HG03521 (cell line): ENCODE data around the gene MMP17.

Experiments
- ATAC-seq: cut with Tn5 transposase; IDR thresholded peaks from one replicate; pipeline ENCODE4 v1.9.1; 2021; ENCODE audit warnings: mild to moderate bottlenecking, moderate library complexity; ENCODE audit not compliant: unreplicated experiment

Gene MMP17

GRCh38 chr12:131847456-131847855 lies 19.3 kb downstream of the MMP17 start:
- ATAC-seq = no peak

DNA sequence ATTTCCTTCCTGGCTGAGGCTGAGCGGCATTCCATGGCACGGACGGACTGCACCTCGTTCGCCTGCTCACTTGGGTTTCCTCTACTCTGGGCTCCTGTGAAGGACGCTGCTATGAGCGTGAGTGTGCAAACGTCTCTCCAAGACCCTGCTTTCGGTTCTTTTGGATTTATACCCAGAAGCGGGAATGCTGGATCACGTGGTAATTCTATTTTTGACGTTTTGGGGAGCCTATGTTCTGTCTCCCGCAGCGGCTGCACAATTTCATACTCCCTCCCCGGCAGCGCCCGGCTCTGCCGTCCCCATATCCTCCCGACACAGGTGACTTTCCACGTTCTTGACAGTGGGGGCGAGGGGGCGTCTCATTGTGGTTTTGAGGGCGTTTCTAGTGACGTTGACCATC lies 20.6 kb downstream of the MMP17 start:
- ATAC-seq = no peak

GRCh38 chr12:131849700-131850553 lies 21.7 kb downstream of the MMP17 start:
- no peak for ATAC-seq

DNA sequence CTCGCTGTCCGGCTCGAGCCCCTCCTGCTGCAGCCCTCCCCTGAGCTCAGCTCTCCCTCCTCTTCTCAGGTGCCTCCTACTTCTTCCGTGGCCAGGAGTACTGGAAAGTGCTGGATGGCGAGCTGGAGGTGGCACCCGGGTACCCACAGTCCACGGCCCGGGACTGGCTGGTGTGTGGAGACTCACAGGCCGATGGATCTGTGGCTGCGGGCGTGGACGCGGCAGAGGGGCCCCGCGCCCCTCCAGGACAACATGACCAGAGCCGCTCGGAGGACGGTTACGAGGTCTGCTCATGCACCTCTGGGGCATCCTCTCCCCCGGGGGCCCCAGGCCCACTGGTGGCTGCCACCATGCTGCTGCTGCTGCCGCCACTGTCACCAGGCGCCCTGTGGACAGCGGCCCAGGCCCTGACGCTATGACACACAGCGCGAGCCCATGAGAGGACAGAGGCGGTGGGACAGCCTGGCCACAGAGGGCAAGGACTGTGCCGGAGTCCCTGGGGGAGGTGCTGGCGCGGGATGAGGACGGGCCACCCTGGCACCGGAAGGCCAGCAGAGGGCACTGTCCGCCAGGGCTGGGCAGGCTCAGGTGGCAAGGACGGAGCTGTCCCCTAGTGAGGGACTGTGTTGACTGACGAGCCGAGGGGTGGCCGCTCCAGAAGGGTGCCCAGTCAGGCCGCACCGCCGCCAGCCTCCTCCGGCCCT lies 22.8 kb downstream of the MMP17 start:
- no peak for ATAC-seq

DNA sequence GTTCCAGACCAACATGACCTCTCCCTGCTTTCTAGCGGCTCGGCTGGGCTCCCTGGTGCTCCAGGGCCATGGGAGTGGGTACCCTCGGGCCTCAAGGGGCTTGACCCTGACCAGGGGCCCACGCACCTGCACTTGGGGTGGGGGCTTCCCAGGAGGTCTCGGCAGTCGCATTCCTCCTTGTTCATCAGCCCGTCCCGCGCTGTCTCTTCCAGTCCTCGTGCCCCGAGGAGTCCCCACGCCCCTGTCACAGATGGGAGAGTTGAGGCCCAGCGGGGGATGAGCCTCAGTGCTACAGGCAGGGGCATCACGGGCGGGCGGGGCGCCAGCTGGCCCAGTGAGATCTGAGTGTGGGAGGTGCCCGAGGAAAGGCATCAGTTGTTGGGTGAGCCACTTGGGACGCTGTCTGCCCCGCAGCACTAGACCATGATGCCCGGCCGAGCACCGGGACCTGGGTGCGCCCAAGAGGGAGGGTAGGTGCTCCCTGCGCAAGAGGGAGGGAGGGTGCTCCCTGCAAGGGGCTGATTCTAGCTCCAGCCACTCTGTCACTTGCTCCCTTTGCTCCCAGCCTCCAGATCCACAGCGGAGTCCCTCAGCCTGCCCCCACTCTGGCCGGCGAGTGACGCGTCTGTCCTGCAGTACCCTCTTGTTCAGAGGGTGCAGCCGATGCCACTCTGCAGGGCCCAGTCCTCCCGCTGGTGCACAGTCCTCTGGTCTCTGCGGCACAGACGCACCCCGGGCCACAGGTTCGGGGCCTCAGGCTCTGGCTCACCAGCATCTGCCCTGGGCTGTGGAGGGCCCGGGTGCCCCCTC lies 23.8 kb downstream of the MMP17 start:
- ATAC-seq = no peak

- ATAC-seq = no peak
These were observed 24.5 kb downstream of the MMP17 start for GRCh38 chr12:131852551-131853299.

- ATAC-seq = no peak
These were observed 25.9 kb downstream of the MMP17 start for GRCh38 chr12:131853832-131854797.

- no peak for ATAC-seq
These were observed 26.8 kb downstream of the MMP17 start for GRCh38 chr12:131854861-131855476.

DNA sequence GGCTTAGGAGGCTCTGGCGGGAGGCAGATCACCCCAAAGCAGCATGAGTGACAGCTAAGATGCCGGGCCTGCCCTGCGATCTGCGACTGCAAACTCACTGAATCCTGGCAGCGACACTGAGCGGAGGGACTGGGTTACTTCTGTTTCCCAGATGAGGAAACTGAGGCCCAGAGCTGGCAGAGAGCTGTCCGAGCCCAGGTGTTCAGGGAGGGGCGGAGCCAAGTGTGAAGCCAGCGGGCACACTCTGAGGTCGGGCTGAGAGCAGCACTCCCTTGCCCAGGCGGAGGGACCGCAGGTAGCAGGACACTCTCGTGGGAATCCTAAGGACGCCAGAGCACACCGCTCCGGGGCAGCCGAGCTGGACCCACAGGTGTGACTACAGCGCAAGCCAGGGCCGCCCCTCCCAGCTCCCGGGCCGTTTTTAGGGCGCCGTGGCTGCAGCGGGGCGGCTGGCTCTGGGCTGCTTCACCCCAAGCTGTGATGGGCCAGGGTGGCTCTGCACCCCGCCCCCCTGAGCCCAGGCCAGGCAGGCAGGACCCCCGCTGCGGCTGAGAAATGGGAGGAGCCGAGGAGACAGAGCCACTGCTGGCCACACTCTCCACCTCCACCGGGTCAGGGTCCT lies 27.4 kb downstream of the MMP17 start:
- ATAC-seq = no peak

- ATAC-seq = no peak
These were observed 28.3 kb downstream of the MMP17 start for GRCh38 chr12:131856366-131857097.

- no peak for ATAC-seq
These were observed 30.0 kb downstream of the MMP17 start for GRCh38 chr12:131857908-131858850.

DNA sequence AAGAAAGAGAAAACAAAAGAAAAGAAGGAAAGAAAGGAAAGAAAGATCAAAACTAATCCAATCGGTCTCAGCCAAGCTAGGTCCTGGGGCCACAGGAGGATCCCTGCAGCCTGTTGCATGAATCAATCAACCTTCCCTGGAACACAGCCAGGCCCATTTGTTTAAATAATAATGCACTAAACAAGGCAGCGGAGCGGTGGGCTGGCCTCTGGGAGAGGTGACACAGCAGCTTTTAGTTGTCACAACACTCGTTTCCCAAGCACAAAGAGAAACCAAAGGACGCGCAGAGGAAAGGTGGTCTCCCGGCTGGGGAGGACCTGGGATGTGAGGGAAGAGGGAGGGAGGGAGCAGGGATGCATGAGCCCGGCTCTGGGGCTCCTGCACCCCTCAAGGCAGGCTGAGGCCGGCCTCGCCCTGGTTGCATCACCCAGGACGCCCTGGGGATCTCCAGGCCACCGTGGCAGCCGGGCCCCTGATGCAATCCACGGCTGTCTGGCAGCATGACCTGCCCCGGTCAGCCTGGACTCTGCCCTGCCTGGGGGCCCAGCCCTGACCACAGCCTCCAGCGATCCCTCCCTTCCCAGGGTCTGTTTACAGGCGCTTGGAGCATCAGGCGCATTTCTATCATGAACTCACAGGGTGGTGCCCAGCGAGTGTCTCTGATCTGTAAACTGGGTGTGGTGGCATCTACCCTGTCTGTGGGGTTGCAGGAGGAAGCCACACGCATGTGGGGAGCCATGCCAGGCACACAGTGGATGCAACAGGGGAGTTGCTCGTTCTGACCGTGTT lies 32.5 kb downstream of the MMP17 start:
- no peak for ATAC-seq

DNA sequence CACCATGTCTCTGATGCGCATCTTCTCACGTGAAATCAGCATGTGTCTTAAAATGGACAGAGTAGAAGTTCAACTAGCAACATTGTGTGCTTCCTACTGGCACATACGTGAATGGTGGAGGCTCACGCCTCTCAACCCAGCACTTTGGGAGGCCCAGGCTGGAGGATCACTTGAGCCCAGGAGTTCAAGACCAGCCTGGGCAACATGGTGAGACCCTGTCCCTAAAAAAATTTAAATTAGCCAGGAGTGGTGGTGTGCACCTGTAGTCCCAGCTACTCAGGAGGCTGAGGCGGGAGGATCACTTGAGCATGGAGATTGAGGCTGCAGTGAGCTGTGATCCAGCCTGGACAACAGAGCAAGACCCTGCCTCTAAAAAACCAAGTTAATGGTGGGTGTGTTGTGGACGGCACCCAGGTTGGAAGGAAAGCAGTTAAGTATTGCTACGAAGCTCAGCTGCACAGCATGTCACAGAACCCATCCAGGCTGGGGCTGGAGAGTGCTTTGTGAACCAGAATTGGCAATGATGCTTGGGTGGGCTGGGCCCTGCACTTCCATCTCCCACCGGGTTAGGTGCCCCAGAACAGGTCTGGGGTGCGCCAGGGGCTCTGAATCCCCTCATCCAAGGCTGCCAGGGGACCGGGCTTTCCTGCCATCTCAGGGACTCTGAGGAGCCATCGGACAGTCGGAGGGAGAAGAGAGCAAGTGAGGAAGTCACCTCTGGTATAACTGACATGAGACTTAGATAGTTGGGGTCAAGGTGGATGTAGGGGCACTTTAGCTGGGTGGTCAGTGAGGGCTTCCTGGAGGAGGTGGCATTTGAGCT lies 33.3 kb downstream of the MMP17 start:
- no peak for ATAC-seq

- no peak for ATAC-seq
These were observed 33.9 kb downstream of the MMP17 start for GRCh38 chr12:131862084-131862441.

- ATAC-seq = no peak
These were observed 34.4 kb downstream of the MMP17 start for GRCh38 chr12:131862600-131862993.
